AG04450 (cell line): ENCODE data around the gene GNA15. TPM values are rescaled to one million over a fixed set of nuclear protein-coding genes. Genes with fewer than 3 reads are reported as not detected.
"Not testable (repeated sequence)": the region's sequence is repeated elsewhere in the genome, so short reads cannot be mapped to it uniquely, and the experiment has no call there.

Experiments
- CTCF ChIA-PET: fragments of 300-600, 350-600 bp; formaldehyde crosslinking; extraction: SDS; loops from one replicate; lab custom pipeline; 2022; ENCODE audit warnings: antibody characterized with exemption, inconsistent platforms; lab: Charles Lee
- POLR2A ChIA-PET: fragments of 350-600 bp; formaldehyde crosslinking; extraction: SDS; loops from one replicate; lab custom pipeline; 2021; ENCODE audit warnings: antibody characterized with exemption, inconsistent platforms; lab: Yijun Ruan, JAX
- DNase-seq: peaks from one replicate; pipeline ENCODE4 v3.0.0-alpha.2; 2011; ENCODE audit warnings: low read depth, low spot score
- H3K27ac ChIP-seq: one replicate; pipeline ENCODE4 v1.5.1; 2012; ENCODE audit warnings: low read depth, low read length, control low read depth
- H3K27me3 ChIP-seq: one replicate; pipeline ENCODE4 v1.6.0; 2012; ENCODE audit warnings: low read length; ENCODE audit not compliant: control insufficient read depth, insufficient read depth
- H3K4me3 ChIP-seq: 2 replicates; pipeline ENCODE4 v1.5.1; 2011; ENCODE audit warnings: mild to moderate bottlenecking, low read depth, low read length, control low read depth
- H3K9me3 ChIP-seq: 2 replicates; pipeline ENCODE4 v1.5.1; 2012; ENCODE audit warnings: low read length; ENCODE audit not compliant: control insufficient read depth, insufficient read depth
- CTCF ChIP-seq: IDR thresholded peaks from 2 replicates; pipeline ENCODE4 v1.5.1; 2011; ENCODE audit warnings: low read depth, low read length, control low read depth, inconsistent platforms
- polyA plus RNA-seq: library from polyadenylated mRNA; depleted of rRNA; stranded (reverse); fragments of >200 nt; gene quantifications from 2 replicates; pipeline ENCODE4 v1.2.3, GENCODE V29; 2011

GNA15 gene
- polyA plus RNA-seq, 1 experiment, result not detected

GRCh38 chr19:3171894-3172672 is 36.2 kb downstream of the GNA15 start:
- ChIA-PET POLR2A (no interaction called here), CTCF (interaction anchor here (1.0 kb wide), 1 partner anchor 11 kb away, joined by 3 read pairs; no protein-coding TSS in a partner anchor)

GRCh38 chr19:3172673-3173000 is 36.8 kb downstream of the GNA15 start:
- H3K4me3 ChIP-seq, H3K27ac ChIP-seq, H3K9me3 ChIP-seq, POLR2A ChIA-PET, CTCF ChIA-PET, H3K27me3 ChIP-seq, DNase-seq: not testable (repeated sequence)

More at GRCh38 chr19:3171894-3172672, 36.2 kb downstream of the GNA15 start:
- no peak for TF ChIP-seq CTCF
- H3K4me3 ChIP-seq, result no peak overlapping the region
- H3K27me3 ChIP-seq, result peaks cover 4% of the 10 kb centered on the region
- H3K9me3 ChIP-seq, result no peaks in the 10 kb centered on the region; the same call in 1 of the 2 replicates
- no peak for DNase-seq
- no peak overlapping the region for H3K27ac ChIP-seq

GRCh38 chr19:3175781-3176714 is 40.2 kb downstream of the GNA15 start:
- no peak for DNase-seq
- no peak overlapping the region for H3K4me3 ChIP-seq
- H3K27ac ChIP-seq, result no peak overlapping the region
- peaks cover 12% of the 10 kb centered on the region; the same call in 1 of the 2 replicates for H3K9me3 ChIP-seq
- TF ChIP-seq CTCF, result no peak
- ChIA-PET CTCF (no interaction called here), POLR2A (no interaction called here)
- peaks cover 2% of the 10 kb centered on the region for H3K27me3 ChIP-seq

GRCh38 chr19:3176715-3177501 is 41.1 kb downstream of the GNA15 start:
- ChIA-PET POLR2A (no interaction called here), CTCF (no interaction called here)
- H3K27ac ChIP-seq, result no peak overlapping the region
- H3K4me3 ChIP-seq, result no peak overlapping the region
- no peak for TF ChIP-seq CTCF
- no peak for DNase-seq
- H3K9me3 ChIP-seq, result peaks cover 12% of the 10 kb centered on the region; the same call in 1 of the 2 replicates
- H3K27me3 ChIP-seq, result no peaks in the 10 kb centered on the region

GRCh38 chr19:3178377-3178972 is 42.6 kb downstream of the GNA15 start, which contains the start of gene S1PR4:
TSS of gene S1PR4 (plus strand) at chr19:3178769. CDS start at chr19:3178793, 24 bp downstream.
- POLR2A ChIA-PET, result no interaction called here
- Histone ChIP-seq H3K27ac (no peak within 1 kb of the TSS), H3K27me3 (no peaks in the 10 kb centered on the region), H3K4me3 (no peak within 1 kb of the TSS), H3K9me3 (peaks cover 12% of the 10 kb centered on the region; the same call in 1 of the 2 replicates)
- no peak for TF ChIP-seq CTCF
- CTCF ChIA-PET, result no interaction called here
- DNase-seq, result no peak
